ENCODE measurements around the gene APAF1.

Gene APAF1

DNA sequence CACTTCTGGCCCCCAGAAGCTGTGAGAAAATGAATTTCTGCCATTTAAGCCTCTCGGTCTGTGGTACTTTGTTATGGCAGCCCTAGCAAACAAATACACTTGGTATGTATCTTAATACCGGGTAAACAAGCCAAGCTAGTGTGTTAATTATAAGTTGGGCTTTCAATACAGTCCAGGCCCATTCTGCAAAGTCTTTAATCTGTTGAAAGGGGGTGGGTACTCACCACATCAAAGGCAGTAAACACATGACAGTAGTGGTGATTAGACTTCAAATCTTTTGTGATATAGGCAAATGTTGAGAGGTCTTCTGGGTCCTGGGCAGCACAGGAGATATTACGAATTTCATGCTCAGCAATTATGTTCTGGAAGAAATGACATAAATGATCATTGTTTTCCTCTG is 127.7 kb downstream of the APAF1 start:
- no peaks in the 10 kb centered on the region for H3K36me3 ChIP-seq (ENCODE audit: insufficient read depth, low read depth, low read length)
- no peak overlapping the region for H3K27ac ChIP-seq (ENCODE audit: low read length)

GRCh38 chr12:98780261-98780660 is 135.2 kb downstream of the APAF1 start:
- H3K4me3 ChIP-seq (ENCODE audit: low read length), result no peak overlapping the region
- no peaks in the 10 kb centered on the region for H3K27me3 ChIP-seq (ENCODE audit: insufficient read depth, low read length)
- H3K36me3 ChIP-seq (ENCODE audit: insufficient read depth, low read depth, low read length), result no peaks in the 10 kb centered on the region
- H3K4me1 ChIP-seq (ENCODE audit: insufficient read depth, low read length), result no peaks in the 10 kb centered on the region
- H3K27ac ChIP-seq (ENCODE audit: low read length), result no peak overlapping the region
- no peaks in the 10 kb centered on the region for H3K9me3 ChIP-seq (ENCODE audit: insufficient read depth, low read depth, low read length)
- no peak overlapping the region for H3K9ac ChIP-seq (ENCODE audit: low read depth, low read length)

More for the DNA sequence above, 127.7 kb downstream of the APAF1 start:
- no peak overlapping the region for H3K9ac ChIP-seq (ENCODE audit: low read depth, low read length)
- H3K9me3 ChIP-seq (ENCODE audit: insufficient read depth, low read depth, low read length), result peaks cover 6% of the 10 kb centered on the region; the same call in 1 of the 2 replicates
- H3K4me1 ChIP-seq (ENCODE audit: insufficient read depth, low read length), result no peaks in the 10 kb centered on the region
- H3K27me3 ChIP-seq (ENCODE audit: insufficient read depth, low read length), result no peaks in the 10 kb centered on the region
- no peak overlapping the region for H3K4me3 ChIP-seq (ENCODE audit: low read length)

GRCh38 chr12:98783420-98783819 is 138.3 kb downstream of the APAF1 start:
- no peaks in the 10 kb centered on the region for H3K36me3 ChIP-seq (ENCODE audit: insufficient read depth, low read depth, low read length)
- H3K9me3 ChIP-seq (ENCODE audit: insufficient read depth, low read depth, low read length), result no peaks in the 10 kb centered on the region
- no peaks in the 10 kb centered on the region for H3K4me1 ChIP-seq (ENCODE audit: insufficient read depth, low read length)
- no peak overlapping the region for H3K9ac ChIP-seq (ENCODE audit: low read depth, low read length)
- H3K4me3 ChIP-seq (ENCODE audit: low read length), result no peak overlapping the region
- H3K27me3 ChIP-seq (ENCODE audit: insufficient read depth, low read length), result no peaks in the 10 kb centered on the region
- no peak overlapping the region for H3K27ac ChIP-seq (ENCODE audit: low read length)
